Measurements from ENCODE around the gene RING1.
A peak's percentile ranks its signal among the peaks of the same experiment; 100 is the strongest.

Gene RING1

DNA sequence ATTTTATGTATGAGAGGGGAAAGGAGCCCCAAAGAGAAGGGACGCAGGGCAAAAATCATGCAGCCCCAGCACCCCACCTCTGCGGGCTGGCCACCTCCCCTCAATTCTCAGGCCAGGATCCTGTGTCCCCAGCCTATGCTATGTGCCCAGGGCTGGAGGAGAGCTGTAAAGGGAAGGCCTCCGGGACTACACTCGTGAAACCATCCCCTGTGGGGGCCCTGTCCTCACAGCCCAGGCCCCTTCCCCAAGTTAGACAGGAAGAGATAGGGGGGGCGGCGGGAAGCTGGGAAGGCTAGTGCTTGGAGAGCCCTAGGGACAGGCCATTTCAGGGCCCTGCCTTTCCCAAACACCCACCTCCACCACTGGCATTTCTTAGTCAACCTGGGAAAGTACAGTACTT is 14.7 kb upstream of the RING1 start:
- DNase-seq: no peak

DNA sequence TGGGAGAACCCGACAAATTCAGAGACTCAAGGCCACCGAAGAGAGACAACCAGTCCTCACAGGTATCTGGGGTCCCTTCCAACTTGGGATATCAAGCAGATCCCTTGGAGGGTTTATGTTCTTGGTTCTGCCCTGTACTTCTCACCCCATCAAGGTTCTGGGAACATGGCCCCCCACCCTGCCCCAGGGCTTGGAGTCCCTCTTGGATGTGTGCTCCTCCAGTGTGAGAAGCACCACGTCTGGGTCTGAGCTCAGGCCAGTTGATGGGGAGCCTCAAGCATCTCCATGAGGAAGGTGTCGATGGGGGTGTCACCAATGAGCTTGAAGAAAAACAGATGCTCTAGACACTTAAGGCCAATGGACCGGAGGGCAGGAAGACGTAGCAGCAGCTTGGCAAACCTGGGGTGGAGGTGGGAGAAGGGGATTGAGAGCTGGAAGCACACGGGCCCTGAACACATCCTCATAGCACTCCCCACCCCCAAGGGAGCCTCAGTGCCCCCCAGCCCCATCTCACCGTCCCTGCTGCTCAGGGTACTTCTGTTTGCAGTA is 13.8 kb upstream of the RING1 start:
- DNase-seq: no peak

- no peak for DNase-seq
Measured at GRCh38 chr6:33195304-33196165, 12.8 kb upstream of the RING1 start.

GRCh38 chr6:33197431-33198048 is 10.8 kb upstream of the RING1 start:
- DNase-seq: no peak

GRCh38 chr6:33198159-33198852 is 10.0 kb upstream of the RING1 start:
- no peak for DNase-seq

- no peak for DNase-seq
Measured at GRCh38 chr6:33198853-33199436, 9.4 kb upstream of the RING1 start.

DNA sequence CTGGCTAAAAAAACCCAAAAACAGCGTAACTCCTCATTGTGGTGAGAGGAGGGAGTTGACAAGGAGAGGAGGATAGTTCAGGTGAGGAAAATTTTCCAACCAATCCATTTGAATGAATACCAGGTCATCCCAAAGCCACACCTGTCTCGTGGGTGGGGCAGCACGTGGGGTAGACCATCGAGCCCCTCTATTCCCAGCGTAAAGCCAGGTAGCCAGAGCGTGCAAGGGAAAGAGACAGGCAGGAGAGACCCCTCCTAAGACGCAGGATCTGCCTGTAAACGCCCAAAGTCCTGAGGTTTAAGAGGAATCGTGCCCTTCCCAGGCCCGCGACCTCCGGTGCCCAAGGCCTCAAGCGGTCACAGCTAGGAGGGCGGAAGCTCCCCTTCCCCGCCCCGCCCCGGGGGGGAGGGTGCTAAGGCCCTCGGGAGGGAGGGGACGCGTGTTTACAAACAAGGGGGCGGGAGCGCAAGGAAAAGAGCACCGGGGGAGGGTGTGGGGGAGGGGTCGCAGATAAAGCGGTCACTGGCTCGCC is 8.5 kb upstream of the RING1 start:
- peak; percentile 78 for DNase-seq

DNA sequence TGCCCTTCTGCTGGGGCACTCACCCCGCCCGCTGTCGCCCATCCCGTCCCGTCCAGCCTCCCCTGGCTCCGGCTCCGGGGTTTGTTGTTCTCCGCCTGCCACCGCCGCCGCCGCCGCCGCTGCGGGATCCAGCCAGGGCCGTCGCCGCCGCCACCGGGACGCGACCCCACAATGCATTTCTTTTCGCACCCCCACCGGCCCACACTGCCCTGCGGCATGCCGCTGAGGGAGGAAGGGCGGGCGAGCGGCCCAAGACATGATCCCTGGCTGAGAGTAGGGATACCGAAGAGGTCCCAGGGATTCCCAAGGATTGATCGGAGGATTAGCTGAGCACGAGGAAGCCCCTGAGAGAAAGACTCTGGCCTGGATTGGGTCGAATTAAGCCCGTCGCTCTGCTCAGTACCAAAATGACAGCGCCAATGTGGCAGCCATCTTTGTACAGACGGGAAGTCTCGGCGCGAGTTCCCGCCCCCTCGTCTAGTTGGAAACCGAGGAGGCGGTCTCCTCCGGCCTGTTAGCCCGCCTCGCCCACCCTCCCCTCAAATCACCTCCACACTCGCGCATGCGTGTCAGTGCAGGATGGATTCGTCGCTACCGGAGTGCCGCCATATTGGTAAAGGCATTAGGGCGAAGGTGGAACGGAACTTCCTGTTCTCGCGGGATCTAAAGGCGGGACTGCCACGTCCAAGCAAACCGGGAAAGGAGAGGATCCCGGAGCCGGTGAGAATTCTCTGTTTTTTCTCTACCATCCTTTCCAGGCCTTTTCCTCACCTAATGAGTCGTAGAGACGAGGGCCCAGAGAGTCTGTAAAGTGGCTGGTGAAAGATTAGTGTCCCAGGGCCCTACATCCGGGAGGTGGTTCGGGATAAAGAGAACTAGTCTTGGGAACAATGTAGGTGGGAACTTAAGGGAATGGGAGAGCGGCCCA is 7.8 kb upstream of the RING1 start, which contains the start of the genes RXRB and SLC39A7:
RXRB (minus strand) TSS at position 447 of the 928 bp plus-strand sequence; CDS start at position 258, 189 bp downstream.
SLC39A7 (plus strand) TSS at position 649 of the 928 bp plus-strand sequence. CDS start 379 bp downstream, outside the sequence.
- peak; percentile 98 for DNase-seq

GRCh38 chr6:33201147-33201545 is 7.2 kb upstream of the RING1 start:
- DNase-seq: no peak

DNA sequence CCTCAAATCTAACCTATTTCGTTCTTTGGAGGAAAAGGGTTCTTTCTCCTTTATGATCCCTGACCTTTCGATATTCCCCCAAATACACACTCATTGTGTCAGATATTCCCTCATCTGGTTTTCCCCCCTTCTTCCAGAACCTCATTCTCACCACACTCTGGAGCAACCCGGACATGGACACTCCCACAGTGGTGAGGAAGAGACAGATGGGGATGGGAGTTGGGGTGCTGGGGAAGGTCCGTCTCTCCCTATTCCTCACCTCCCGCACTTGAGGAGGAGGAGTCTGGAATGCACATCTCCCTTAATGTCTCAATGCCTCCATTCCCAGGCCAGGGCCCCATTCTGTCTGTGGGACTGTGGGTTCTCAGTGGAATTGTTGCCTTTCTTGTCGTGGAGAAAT is 6.4 kb upstream of the RING1 start:
- DNase-seq: no peak

DNA sequence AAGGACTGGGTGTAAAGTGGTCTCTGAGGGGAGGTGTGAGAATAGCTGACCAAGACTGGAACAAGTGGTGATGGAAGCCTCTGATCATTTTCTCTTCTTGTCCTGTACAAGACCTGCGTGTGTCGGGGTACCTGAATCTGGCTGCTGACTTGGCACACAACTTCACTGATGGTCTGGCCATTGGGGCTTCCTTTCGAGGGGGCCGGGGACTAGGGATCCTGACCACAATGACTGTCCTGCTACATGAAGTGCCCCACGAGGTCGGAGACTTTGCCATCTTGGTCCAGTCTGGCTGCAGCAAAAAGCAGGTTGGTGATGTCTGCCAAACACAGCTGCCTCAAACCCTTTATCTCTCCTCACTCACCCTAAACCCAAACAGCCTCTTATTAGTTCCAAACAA is 5.5 kb upstream of the RING1 start:
- no peak for DNase-seq

DNA sequence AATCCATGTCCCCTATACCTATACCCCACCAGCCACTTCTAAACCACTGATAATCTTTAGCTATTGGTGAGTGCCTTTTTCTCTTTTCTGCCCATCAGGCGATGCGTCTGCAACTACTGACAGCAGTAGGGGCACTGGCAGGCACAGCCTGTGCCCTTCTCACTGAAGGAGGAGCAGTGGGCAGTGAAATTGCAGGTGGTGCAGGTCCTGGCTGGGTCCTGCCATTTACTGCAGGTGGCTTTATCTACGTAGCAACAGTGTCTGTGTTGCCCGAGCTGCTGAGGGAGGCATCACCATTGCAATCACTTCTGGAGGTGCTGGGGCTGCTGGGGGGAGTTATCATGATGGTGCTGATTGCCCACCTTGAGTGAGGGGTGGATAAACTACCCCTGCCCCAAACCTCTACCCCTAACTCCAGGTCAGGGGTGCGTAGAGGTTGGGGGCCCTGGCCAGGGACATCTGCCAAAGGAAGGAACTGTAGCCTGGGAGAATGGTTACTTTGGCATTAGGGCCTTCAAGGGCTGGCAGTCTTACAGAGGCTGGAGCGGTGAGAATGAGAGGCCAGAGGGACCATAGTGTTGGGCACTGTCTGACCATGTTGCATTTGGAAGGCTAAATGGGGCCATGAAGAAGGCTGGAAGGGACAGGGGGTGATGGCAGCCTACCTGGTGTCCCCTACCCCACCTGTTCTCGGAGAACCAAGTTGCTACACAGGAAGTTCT is 4.7 kb upstream of the RING1 start:
- DNase-seq: no peak

GRCh38 chr6:33204165-33204414 is 4.2 kb upstream of the RING1 start:
- no peak for DNase-seq

DNA sequence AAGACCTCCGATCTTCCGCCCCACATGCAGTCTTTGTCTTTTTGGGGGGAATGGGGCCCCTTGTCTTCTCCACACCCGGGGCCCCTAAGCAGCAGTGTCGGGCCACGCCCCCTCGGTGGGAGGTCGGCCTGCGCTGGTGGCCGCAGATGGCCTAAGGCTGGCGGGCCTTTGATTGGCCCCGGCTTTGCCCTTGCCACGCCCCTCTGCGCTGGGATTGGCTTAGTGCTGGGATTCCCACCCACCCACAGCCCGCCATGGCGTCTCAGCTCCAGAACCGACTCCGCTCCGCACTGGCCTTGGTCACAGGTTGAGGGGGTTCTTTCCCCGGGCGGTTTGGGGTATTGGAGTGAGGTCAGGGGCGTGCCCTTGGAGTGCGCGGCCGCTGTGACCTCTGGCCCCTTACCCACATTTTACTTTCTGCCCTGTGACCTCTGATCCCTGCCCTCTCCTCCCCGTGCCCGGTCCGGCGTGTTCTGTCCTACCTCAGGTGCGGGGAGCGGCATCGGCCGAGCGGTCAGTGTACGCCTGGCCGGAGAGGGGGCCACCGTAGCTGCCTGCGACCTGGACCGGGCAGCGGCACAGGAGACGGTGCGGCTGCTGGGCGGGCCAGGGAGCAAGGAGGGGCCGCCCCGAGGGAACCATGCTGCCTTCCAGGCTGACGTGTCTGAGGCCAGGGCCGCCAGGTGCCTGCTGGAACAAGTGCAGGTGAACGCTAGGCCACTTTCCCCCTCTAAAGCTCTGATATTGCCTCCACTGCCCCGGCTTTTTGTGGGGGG is 3.7 kb upstream of the RING1 start, which contains the start of gene HSD17B8:
HSD17B8 (plus strand) TSS at position 241 of the 776 bp plus-strand sequence; CDS start at position 255, 14 bp downstream.
- DNase-seq: peak; percentile 91

GRCh38 chr6:33205191-33206026 is 2.9 kb upstream of the RING1 start:
- DNase-seq: no peak

DNA sequence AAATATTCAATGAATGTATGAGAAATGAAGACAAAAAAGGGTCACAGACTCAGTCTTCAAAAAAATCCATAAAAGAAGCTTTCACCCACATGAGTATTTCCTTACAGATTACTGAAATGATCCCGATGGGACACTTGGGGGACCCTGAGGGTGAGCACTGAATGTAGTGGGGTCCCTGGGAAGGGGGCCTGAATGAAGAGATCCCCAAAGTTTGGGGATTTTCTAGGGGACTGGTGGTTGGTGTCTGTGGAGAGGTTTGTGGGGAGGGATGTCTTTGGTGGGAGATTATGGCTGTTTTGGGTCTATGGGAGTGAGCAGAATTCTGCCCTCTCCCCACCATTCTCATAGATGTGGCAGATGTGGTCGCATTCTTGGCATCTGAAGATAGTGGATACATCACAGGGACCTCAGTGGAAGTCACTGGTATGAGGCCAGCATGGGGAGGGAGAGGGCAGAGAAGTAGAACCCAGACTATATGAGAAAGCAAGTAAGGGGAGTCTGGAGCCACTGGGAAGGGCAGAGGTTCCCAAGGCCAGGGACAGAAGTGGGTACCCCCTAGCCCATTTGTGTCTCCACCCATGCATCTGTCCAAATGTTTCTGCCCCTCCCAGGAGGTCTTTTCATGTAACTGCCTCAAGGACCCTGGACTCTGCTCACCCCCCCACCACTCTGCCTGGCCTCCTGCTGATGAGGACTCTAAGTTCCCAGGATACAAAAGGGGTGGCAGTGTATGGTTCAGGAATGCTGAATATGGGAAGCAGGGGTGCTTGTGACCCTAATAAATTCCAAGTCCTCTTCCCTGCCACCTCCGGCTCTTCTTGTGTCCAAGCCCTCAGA is 2.1 kb upstream of the RING1 start:
- DNase-seq: no peak

GRCh38 chr6:33206864-33207551 is 1.3 kb upstream of the RING1 start:
- DNase-seq: no peak

Data from NCI-H2171 (cell line).